NCI-H69 (cell line): ENCODE data around the gene IL23A.
"Not testable (repeated sequence)": the region's sequence is repeated elsewhere in the genome, so short reads cannot be mapped to it uniquely, and the experiment has no call there.

Experiments
- DNase-seq: peaks from one replicate; lab custom pipeline; 2025; lab: John Stamatoyannopoulos, UW

Gene IL23A, protein sequence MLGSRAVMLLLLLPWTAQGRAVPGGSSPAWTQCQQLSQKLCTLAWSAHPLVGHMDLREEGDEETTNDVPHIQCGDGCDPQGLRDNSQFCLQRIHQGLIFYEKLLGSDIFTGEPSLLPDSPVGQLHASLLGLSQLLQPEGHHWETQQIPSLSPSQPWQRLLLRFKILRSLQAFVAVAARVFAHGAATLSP

GRCh38 chr12:56338308-56339157, at the start of gene IL23A:
Gene IL23A, plus strand, starts transcription at chr12:56338884. Its CDS starts 161 bp downstream, at chr12:56339045.
- DNase-seq = peak; percentile 85

DNA sequence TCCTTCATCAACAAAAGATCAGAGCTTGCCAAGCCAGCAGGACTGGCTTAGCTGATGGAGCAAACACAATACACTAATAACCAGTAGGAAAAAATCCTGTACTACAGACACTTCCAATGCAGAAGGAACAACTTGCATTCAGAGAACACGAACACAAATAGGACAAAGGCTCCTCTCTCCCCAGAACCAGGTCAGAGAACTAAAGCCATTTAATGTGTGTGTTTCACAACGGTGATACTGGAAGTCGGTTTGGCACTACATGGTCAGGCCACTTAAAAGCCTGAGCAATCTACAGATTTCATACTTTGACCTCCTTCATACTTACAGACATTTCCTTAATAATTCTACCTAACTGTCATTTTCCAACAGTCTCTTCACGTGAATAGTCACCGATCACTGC, 44.9 kb upstream of the IL23A start:
- no peak for DNase-seq

GRCh38 chr12:56296295-56296694, 42.4 kb upstream of the IL23A start:
- no peak for DNase-seq

GRCh38 chr12:56297400-56297799, 41.3 kb upstream of the IL23A start:
- DNase-seq = no peak

DNA sequence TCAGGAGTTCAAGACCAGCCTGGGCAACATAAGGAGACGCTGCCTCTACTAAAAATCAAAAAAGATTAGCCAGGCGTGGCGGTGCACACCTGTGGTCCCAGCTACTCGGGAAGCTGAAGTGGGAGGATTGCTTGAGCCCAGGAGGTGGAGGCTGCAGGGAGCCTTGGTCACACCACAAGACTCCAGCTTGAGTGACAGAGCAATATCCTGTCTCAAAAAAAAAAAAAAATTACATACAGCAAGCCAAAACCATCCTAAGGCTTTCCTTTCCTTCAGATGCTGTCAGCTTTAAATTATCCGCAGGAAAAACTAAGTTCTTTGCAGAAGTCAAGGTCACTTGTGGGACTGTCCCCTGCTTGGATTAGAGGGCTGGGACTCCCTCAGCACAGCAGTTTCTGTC, 39.9 kb upstream of the IL23A start:
- DNase-seq = no peak

- peak; percentile 61 for DNase-seq
Observed at GRCh38 chr12:56299308-56299852, 39.3 kb upstream of the IL23A start.

GRCh38 chr12:56299853-56300643, 38.6 kb upstream of the IL23A start, which contains the start of gene CS:
Gene CS, minus strand, starts transcription at chr12:56300330. Its CDS starts 129 bp downstream, at chr12:56300201.
- peak; percentile 100 for DNase-seq

GRCh38 chr12:56300644-56301464, 37.8 kb upstream of the IL23A start:
- no peak for DNase-seq

GRCh38 chr12:56304276-56304675, 34.4 kb upstream of the IL23A start:
- DNase-seq = no peak

DNA sequence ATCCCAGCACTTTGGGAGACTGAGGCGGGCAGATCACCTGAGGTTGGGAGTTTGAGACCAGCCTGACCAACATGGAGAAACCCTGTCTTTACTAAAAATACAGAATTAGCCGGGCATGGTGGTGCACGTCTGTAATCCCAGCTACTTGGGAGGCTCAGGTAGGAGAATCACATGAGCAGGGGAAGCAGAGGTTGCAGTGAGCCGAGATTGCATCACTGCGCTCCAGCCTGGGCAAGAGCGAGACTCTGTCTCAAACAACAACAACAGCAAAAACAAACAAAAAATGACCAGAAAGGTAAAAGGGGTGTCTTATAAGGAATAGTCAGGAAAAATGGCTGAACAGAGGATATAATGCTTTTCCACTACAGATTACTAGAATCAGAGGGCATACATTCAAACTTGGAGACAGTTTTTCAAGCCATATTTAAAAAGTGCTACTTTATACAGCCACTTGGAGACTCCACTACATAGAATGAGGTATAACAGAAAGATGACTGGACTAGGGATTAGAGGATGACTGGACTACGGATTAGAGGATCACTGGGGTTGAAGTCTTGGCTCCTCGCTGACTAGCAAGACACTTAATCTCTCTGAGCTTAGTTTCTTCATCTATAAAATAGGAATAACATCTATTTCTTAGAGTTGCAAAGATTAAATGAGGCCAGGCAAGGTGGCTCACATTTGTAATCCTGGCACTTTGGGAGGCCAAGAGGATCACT, 33.7 kb upstream of the IL23A start:
- no peak for DNase-seq

GRCh38 chr12:56307221-56307965, 31.3 kb upstream of the IL23A start:
- no peak for DNase-seq

DNA sequence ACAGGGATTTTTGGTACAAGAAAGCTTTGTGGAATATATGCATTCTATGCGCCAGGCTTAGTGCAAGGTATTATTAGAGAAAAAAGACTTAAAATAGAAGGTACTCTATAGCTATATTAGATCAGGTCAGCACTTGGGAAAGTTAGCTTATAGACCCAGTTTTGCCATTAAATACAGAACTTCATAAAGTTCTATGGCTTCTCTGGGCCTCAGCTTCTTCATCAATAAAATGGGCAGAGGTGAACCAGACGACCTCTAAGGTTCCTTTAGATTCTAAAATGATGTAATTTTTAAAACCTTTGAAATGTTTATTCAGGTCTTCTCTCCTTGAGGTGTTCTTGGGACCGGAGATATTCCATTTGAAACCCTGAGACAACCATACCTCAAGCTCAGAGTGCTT, 30.0 kb upstream of the IL23A start:
- no peak for DNase-seq

- no peak for DNase-seq
Observed at GRCh38 chr12:56311003-56311402, 27.7 kb upstream of the IL23A start.

DNA sequence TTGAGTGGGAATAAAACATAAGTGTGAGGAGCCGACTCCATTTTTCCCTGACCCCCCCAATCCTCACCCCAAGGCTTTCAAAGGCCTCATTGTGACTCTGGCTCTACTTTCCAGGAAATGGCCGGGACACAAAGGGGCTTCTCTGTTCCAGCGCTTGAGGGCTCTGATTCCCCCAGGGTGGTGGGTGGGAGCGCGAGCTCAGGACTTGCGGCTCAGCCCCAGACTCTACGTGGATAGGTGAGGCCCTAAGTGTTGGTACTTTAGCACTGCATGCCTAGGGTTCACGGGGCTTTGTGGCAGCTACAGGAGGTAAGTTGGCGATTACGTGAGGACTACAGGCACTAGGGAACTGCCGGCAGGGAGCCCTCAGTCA, 23.4 kb upstream of the IL23A start:
- DNase-seq = peak; percentile 58

- DNase-seq = peak; percentile 99
Observed at GRCh38 chr12:56315622-56316473, 22.8 kb upstream of the IL23A start, which contains the start of gene CNPY2. Gene CNPY2, minus strand, starts transcription at chr12:56315988. Its CDS starts 771 bp downstream, at chr12:56315217.

DNA sequence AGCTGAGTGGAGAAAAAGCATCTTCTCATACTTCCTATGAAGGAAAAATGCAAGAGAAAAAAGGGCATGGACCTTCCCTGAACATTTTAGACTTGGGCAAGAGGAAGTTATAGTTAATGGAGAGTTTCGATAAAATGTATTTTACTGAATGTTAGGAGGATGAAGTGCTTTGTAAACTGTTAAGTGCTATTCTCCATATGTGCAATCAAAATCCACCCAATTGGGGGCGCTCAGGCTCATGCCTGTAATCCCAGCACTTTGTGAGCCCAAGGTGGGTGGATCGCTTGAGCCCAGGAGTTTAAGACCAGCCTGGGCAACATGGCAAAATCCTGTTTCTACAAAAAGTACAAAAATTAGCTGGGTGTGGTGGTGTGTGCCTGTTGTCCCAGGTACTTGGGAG, 21.0 kb upstream of the IL23A start:
- no peak for DNase-seq

- DNase-seq = no peak
Observed at GRCh38 chr12:56321027-56321426, 17.7 kb upstream of the IL23A start.

GRCh38 chr12:56321610-56322009, 17.1 kb upstream of the IL23A start:
- DNase-seq = not testable (repeated sequence)

- DNase-seq = no peak
Observed at GRCh38 chr12:56324206-56324605, 14.5 kb upstream of the IL23A start.
